GM21576 (cell line): ENCODE data around the gene KIAA0319L.

Experiments
- ATAC-seq: cut with Tn5 transposase; IDR thresholded peaks from one replicate; pipeline ENCODE4 v1.9.1; 2021; ENCODE audit warnings: mild to moderate bottlenecking, moderate library complexity; ENCODE audit not compliant: unreplicated experiment

KIAA0319L gene

DNA sequence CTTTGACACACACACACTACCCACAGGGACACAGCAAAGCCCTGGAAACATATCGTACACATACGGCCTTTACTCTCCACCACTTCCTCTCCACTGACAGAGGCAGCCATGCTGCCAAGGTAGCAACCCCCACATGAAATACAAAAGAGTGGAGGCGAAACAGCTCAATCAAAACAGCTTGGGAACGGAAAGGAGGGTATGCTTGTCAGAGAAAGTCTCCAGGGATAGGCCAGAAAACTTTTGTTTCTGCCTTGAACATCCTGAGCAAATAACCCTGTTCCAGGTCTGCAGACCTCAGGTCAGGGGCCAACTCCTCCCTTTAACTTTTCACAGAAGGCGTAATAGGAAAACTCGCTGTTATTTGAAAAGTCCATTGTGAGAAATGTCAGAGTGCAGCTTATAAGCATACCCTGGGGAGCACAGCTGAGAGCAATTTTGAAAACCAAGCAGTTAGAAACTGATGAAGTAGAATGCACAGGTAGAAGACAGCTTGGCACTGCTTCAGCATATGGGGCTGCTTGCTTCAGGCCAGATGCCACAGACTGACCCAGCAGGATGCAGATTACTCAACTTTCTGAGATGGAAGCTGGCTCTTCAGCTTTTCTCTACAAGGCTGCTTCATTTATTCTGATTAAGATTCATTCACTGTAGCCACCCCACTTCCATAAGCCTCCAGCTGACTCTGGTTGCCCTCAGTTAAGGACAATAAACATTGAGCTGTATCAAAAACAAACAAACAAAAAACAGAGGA, 18.0 kb downstream of the KIAA0319L start:
- ATAC-seq, result no peak

DNA sequence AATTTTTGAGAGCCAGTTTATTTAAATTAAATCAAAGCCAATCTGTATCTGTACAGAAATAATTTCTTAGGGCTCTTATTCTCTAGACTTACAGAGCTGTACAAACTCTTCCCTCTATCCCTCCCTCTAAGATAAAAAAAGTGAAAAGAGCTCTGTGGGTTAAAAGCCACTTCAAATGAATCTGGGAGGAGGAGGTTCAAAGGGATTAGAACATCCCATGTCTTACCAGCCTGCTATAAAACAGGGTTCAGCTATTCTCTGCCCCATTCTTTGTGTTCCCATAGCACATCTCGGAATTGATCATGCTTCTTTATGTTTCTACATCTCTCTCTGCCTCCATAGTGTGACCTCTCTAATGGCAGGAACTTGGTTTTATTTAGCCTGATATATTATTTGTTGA, 19.4 kb downstream of the KIAA0319L start:
- no peak for ATAC-seq

DNA sequence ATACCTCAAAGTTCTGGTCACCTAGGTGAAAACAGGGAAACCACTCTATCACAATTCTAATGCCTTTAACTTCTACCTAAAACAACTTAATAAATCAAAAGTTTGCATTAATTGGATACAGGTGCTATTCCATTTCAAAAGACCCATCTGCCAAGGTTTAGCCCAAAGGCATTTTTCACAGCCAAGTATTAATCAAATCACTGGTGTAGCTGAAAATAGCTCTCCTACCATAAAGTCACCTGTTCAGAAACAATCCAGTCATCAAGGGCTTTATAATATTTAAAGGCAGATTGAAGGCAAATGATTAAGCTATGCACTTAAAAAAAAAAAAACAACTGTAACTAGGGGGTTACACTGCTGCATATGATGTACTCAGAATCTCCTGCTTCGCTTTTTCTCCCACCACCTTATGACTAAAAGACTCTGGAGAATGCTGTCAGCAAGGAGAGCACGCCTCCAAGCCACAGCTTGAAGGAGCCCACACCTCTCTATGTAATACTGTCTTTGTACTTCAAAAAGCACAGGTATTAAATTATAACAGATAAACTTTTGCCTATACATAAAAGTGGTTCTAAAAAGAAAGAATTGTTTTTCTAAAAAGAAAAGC, 20.5 kb downstream of the KIAA0319L start:
- ATAC-seq, result no peak

DNA sequence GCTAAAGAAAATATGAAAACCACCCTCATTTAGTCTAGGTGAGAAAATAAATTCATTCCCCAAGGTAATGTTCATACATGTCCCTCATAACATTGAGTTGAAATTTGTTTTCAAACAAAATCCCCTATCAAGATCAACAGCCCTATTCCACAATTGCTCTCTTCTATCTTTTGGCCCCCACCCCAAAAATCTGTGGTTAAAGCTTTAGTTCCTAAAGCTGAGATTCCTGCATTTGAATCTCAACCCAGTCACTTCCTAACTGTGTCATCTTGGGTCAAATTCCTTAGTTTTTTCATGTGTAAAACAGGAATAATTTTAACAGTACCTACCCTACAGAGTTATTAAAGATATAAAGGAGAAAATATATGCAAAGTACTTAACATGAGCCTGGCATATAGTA, 22.0 kb downstream of the KIAA0319L start:
- ATAC-seq, result no peak

DNA sequence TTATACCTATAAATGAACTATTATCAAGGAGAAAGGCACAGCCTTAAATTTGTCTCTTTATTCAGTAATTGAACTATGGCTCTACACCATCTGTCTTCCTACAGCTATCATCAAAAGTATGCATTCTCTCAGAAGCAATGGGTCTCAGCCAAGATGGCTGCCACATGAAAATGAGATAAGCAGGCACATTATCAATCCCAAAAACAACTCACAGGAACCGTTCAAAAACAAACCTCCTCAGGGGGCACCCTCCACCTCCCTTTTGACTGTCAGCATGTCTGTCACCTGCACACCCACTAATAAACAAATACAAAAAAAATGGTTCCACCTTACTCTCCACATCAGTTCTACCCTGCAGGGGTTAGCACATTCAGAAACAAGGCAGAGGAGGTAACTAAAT, 23.6 kb downstream of the KIAA0319L start:
- no peak for ATAC-seq

DNA sequence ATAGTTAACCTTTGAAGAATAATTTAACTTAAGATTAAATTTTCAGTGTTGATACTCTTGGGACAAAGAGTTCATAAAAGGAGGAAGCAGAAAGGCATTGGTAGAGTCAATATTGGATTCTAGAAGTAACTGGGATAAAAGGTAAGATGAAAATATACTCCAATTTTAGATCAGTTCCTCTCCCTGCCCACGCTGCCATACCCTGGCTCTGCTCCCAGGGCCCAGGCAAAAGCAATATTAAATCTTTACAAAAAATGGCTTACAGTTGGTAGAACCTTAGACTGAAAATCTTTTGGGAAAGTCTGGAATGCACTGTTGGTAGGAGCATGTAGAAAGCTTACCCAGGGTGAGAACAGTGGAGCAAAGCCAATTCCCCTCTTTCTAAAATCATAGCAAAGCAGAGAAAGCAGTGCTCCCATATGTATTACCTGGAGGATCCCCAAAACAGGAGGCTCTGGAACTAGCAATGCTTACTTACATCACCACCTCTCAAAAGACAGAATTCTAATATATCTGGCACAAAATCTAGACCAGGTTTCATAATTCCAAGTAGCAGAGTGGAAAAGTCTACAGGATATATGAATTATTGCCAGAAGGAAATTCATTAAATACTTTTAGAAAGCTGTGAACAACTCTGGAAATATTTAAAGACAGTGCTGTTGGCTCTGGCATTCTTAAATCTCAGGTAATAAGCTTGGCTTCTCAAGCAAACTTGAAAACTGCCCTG, 24.5 kb downstream of the KIAA0319L start:
- ATAC-seq, result no peak

DNA sequence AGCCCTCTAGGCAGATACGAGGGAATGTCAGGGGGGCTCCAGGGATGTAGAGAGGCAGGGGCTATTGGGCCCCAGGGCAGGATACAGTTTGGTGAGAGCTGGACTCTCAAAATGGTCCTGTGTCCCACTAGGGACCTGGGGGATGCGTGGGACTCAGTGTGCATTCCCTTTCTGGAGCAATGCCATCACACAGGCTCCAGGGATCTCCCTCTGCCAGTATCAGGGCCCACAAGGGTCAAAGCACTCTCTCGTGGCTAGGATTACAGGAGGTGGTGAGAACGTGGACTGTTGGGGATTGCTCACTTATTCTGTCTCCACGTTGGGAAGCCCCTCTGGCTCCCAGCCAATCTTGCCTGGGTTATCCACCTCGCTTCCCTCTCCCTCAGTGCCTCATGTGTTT, 25.8 kb downstream of the KIAA0319L start:
- ATAC-seq, result no peak

DNA sequence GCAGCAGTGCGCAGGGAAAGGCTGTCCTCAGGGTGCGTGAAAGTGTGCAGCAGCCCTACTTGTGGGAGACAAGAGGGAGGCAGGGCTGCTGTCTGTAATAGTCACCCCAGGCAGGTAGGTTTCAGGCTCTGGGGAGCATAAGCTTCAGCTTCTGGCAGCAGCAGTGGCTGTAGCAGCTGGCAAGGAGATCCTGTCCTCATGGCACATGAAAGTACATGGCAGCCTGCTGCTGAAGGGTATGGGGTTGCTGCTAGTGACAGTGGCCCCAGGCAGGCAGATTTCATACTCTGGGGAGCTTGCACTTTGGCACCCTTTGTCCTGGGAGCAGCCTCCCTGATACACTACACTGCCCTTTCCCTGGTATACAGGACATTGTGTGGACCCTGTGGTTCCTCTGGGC, 26.3 kb downstream of the KIAA0319L start:
- no peak for ATAC-seq

DNA sequence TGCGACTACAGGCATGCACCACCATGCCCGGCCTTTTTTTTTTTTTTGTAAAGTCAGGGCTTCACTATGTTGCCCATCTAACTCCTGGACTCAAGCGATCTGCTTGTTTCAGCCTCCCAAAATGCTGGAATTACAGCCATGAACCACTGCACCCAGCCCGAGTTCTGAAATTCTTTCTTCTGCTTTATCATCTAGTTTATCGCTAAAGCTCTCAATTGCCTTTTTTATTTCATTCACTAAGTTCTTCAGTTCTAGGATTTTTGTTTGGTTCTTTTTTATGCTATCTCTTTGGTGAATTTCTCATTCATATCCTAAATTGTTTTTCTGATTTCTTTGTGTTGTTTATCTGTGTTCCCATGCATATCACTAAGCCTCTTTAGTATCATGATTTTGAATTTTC, 27.0 kb downstream of the KIAA0319L start:
- no peak for ATAC-seq

DNA sequence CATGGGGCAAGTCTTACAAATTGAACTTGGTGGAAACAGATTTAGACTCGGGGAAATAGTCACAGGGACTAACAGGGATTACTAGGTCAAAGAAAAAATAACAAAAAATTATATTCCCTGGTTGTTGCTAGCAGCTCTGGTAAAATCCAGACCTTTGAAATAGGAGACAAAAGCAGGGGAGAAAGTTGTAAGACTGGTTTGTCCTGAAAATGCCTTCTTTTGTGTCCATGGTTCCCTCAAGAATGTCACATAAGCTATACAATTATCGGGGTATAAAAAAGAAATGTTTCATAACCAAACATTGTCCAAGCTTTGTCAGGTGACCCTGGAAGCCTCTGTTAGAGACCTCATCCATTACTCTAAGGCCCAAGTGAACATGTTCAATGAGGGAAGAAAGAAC, 33.1 kb downstream of the KIAA0319L start:
- ATAC-seq, result no peak

DNA sequence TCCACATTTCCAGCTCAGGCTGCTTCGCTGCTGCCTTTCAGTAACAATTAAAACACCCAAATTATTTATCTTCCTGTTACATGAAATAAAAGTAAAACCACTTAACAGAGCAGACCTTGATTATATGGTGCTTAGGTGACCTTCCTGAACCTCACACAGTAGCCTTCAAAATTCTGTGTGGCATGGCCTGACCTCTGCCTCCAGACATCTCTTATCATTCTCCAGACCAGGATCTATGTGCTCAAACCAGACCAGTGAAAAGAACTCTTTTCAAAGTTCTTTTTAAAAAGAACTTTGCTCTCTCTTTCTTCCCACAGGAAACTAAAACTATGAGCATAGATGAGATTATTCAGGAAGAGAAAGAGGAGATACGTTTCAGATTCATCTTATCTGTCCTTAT, 37.8 kb downstream of the KIAA0319L start:
- ATAC-seq, result no peak

DNA sequence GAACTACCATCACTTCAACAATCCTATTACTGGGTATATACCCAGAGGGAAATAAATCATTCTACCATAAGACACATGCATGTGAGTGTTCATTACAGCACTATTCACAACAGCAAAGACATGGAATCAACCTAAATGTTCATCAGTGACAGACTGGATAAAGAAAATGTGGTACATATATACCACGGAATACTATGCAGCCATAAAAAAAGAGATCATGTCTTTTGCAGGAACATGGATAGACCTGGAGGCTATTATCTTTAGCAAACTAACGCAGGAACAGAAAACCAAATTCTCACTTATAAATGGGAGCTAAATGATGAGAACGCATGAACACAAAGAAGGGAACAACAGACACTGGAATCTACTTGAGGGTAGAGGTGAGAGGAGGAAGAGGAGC, 39.0 kb downstream of the KIAA0319L start:
- ATAC-seq, result no peak

DNA sequence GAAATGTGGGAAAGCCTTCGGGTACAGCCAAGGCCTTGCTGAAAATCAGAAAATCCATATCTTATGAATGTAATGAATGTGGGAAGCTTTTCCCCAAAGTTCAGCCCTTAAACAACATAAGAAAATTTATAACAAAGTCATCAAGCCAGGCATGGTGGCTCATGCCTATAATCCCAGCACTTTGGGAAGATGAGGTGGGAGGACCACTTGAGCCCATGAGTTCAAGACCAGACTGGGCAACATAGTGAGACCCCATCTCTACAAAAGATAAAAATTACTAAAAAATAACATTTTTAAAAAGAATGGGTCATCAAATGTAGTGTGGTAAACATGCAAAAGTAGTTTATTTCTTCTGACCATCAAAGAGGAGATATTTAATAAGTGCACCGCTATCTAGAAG, 45.9 kb downstream of the KIAA0319L start:
- ATAC-seq, result no peak

DNA sequence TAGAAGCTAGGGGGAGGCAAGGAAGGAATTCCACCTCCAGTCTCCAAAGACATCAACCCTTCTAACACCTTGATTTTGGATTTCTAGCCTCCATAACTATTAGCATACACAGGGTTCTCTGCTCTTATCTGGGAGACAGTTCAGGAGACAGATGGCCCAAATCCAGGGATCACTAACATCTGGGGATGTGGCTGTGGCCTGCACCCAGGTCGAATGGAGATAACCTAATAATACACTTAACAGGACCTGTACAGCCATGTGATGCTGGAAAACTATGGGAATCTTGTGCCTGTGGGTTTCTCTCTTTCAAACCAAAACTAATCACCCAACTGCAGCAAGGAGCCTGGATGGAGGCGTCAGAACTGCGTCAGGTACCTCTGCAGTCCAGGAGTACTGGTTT, 47.6 kb downstream of the KIAA0319L start:
- no peak for ATAC-seq

DNA sequence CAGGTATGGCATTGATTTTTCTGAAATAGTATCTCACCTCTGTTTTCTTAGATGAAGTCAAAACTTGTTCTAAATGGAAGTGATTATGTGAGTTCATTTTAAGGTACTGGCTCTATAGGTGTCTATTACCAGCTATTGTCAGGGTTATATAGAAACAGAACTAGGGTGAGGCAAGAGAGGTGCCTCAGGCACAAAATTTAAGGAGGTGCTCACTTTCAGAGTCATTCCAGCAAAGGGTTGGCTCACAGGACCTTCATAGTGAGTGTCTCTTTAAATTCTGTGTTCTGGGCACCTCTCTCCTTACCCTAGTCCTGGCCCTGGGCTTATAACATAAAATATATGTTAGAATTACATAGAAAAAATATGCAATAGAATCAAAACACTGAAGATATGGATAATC, 49.3 kb downstream of the KIAA0319L start:
- ATAC-seq, result no peak

DNA sequence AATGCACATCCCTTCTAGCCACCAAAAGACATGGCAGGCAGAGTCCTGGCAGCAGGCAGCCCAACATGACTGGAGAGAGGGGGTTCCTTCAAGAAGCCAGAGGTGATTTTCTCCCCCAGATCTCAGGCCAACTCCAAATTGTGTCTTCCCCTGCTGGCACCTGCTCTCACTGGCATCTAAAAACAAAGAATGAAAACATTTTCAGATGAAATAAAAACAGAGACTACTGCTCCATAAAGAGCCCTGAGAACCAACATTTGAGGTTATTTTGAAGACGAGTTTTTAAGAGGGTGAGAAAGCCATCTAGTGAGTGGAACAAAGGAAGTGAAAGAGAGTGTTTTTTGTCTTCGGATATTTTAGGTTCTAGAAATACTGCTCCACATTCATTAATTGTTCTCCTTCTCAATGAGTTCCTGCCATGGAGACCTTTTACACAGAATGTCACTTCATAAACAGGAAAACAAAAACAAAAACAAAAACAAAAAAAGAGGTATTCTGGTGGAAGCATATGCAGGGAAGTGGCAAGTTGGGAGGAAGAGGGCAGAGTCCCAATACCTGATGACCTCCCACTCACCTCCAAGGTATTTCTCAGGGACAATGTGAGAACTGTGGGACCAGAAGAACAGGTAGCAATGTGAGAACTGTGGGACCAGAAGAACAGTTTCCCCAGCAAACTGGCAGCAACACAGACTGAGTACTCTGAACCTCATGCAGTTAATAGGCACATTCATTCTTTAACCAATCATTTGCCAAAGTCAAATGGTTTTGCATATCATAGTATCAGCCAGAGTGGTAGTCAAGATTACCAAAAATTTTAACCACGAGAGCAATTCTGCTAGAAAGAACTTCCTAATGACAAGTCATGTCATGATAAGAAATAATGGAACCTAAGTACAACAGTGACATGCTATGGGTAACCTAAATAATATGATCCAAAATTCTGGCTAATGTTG, 50.0 kb downstream of the KIAA0319L start:
- no peak for ATAC-seq

DNA sequence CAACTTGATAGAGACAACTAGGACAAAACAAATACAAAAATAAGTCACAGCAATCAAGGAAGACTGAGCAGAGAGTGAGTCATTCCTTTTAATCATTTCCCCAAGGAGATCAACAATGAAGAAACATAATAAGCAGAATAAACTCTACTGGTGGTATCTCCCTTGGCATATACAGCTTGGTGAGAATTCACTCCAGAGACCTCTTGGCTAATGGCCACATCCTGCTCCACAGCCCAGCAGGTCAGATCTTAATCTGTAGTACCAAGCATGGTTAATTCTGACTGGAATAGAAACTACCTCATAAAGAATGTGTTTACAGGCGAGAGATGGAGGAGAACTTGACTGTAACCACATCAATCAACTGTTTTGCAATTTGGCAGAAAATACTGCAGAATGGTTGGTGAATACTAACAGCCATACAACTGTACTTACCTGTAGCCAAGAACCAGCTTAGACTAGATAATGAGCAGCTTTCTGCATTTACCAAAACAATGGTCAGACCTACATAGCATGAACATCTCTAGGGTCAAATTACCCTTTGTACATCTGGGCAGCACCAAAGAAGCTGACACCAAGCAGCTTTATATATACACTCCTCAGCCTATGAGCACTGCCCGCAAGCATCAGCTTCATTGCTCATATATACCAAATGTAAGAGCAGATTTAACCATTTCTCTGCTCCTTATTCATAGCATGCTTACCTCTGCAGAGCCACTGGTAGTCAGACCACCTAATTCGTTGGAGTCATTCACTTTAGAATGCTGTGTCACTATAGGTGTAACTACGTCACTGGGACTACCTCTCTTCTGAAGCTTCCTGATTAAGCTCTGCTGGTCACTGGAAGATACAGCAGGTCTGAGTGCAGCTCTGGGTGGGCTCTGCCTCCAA, 51.0 kb downstream of the KIAA0319L start:
- peak; percentile 68 for ATAC-seq

DNA sequence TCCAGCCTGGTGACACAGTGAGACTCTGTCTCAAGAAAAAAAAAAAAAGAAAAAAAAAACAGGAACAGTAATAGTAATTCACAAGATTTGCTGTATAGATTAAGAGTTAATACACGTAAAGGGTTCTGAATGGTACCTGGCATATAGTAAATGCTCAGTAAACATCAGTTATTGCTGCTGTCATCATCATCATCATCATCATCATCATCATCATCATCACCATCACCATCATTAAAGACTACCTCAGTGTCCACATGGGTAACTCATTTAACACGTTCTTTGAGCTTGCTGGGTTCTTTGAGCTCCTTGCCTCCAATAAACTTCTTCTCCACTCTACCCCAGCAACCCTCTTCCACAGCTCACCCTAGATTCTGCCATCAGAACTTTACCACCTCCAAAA, 55.0 kb downstream of the KIAA0319L start:
- ATAC-seq, result no peak

DNA sequence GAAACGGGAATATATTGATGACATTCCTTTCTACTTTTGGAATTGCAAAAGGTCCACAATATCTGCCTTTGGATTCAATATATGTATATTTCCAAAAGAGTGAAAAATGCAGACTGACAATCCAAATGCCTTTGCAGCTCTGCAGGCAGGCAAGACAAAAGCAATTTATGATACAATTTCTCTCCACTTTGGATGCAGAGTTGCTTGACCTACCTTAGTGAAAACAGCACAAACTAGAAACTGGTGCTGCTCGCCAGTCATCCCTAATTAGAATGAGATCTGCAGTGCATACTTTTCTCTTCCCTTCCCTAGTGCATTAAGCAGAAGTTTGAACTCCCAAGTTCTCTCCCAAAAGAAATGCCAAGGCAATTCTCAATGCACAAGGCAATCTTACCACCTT, 56.8 kb downstream of the KIAA0319L start:
- ATAC-seq, result no peak

DNA sequence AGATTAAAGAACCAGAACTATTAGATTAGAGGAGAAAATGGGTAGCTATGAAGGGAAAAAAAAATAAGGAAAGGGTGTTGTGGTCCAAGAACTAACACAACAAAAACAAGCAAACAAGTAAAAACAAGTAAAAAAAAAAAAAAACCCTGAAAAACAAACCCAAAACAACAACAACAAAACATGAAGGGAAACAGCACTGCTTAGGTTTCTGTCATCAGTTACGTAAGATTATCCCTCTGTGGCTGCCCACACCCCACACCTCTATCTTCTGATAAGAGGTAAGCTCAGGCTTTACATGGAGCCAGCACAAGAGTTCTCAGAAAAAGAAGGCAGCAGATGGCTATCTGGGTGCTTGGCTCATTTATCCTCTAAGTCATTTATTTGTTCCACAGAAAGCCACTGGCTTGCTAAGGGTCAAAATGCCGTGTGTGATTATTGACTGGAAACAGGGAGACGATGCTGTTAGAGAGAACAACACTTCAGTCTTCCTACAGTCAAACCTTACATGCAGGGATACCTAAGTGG, 57.5 kb downstream of the KIAA0319L start:
- ATAC-seq, result no peak
